SK-N-SH (cell line): ENCODE measurements around the gene COL4A6. TPM values are rescaled to one million over a fixed set of nuclear protein-coding genes. Genes with fewer than 3 reads are reported as not detected.
A peak's percentile ranks its signal among the peaks of the same experiment; 100 is the strongest.

Experiments used
- CTCF ChIA-PET: fragments of 300-600, 350-600 bp; formaldehyde crosslinking; extraction: SDS; loops from one replicate; lab custom pipeline; 2021; lab: Yijun Ruan, JAX
- POLR2A ChIA-PET: fragments of 350-600 bp; sonication (Branson Sonifier 250); formaldehyde crosslinking; extraction: SDS; loops from one replicate; lab custom pipeline; 2020; ENCODE audit warnings: antibody characterized with exemption, inconsistent platforms; lab: Yijun Ruan, JAX
- DNase-seq: peaks from one replicate; pipeline ENCODE4 v3.0.0; 2012
- H2AFZ ChIP-seq: fragments of 200-600 bp; sonication (generic); 2 replicates; pipeline ENCODE4 v1.8.1; 2016; ENCODE audit warnings: antibody characterized with exemption, mild to moderate bottlenecking, low read depth
- H3F3A ChIP-seq: fragments of 200-600 bp; sonication (generic); replicated peaks from 2 replicates; pipeline ENCODE3; 2016; ENCODE audit warnings: antibody characterized with exemption, mild to moderate bottlenecking; ENCODE audit not compliant: insufficient read depth
- H3K27ac ChIP-seq, 2 experiments: fragments of 200-500 bp in 1 of 2; fragments of 200-600 bp in 1 of 2; sonication (Bioruptor generic) in 1 of 2; sonication (generic), shearing (Covaris generic) in 1 of 2; 2 replicates each; pipeline versions ENCODE4 v1.5.1 to v1.6.1; 2014 to 2016; ENCODE audit warnings: low read depth in 2 of 2, inconsistent platforms in 1 of 2, low read length in 1 of 2, mild to moderate bottlenecking in 1 of 2, mixed read lengths in 1 of 2
- H3K27me3 ChIP-seq: fragments of 200-600 bp; sonication (generic), shearing (Covaris generic); 2 replicates; pipeline ENCODE4 v1.6.1; 2016; ENCODE audit warnings: mixed run types; ENCODE audit not compliant: insufficient read depth
- H3K36me3 ChIP-seq, 2 experiments: fragments of 200-500 bp in 1 of 2; fragments of 200-600 bp in 1 of 2; sonication (Bioruptor generic) in 1 of 2; sonication (generic) in 1 of 2; replicated peaks in 1 of 2; 2 replicates each; pipeline versions ENCODE3 to v1.5.1; 2014 to 2016; ENCODE audit warnings: low read length in 1 of 2, mild to moderate bottlenecking in 1 of 2; ENCODE audit not compliant: insufficient read depth in 2 of 2, control insufficient read depth in 1 of 2
- H3K4me1 ChIP-seq, 2 experiments: fragments of 200-500 bp in 1 of 2; fragments of 200-600 bp in 1 of 2; sonication (Bioruptor generic) in 1 of 2; sonication (generic), shearing (Covaris generic) in 1 of 2; 2 replicates each; pipeline versions ENCODE4 v1.5.1 to v1.6.1; 2014 to 2016; ENCODE audit warnings: low read depth in 1 of 2, low read length in 1 of 2, mixed run types in 1 of 2; ENCODE audit not compliant: insufficient read depth in 2 of 2, control insufficient read depth in 1 of 2
- H3K4me2 ChIP-seq: fragments of 200-600 bp; sonication (generic), shearing (Covaris generic); 2 replicates; pipeline ENCODE4 v1.6.1; 2017; ENCODE audit warnings: mixed run types
- H3K4me3 ChIP-seq, 2 experiments: fragments of 200-500 bp in 1 of 2; fragments of 200-600 bp in 1 of 2; sonication (Bioruptor generic) in 1 of 2; sonication (generic), shearing (Covaris generic) in 1 of 2; 2 replicates each; pipeline versions ENCODE4 v1.5.1 to v1.8.1; 2014 to 2016; ENCODE audit warnings: low read depth in 2 of 2, inconsistent platforms in 1 of 2, low read length in 1 of 2, mild to moderate bottlenecking in 1 of 2, mixed read lengths in 1 of 2, moderate library complexity in 1 of 2
- H3K79me2 ChIP-seq: fragments of 200-600 bp; sonication (generic); 2 replicates; pipeline ENCODE4 v1.8.1; 2017; ENCODE audit warnings: mild to moderate bottlenecking; ENCODE audit not compliant: insufficient read depth
- H3K9ac ChIP-seq: fragments of 200-600 bp; sonication (generic); 2 replicates; pipeline ENCODE4 v1.6.1; 2017; ENCODE audit warnings: mixed run types
- H3K9me2 ChIP-seq: fragments of 200-600 bp; sonication (generic); 2 replicates; pipeline ENCODE4 v1.6.1; 2017; ENCODE audit warnings: mixed run types
- H3K9me3 ChIP-seq: fragments of 200-600 bp; sonication (generic); 2 replicates; pipeline ENCODE4 v1.6.1; 2017; ENCODE audit warnings: mixed run types, mild to moderate bottlenecking, moderate library complexity
- H4K20me1 ChIP-seq: fragments of 200-600 bp; sonication (generic); 2 replicates; pipeline ENCODE4 v1.6.1; 2017; ENCODE audit warnings: mild to moderate bottlenecking, mixed run types; ENCODE audit not compliant: insufficient read depth
- CHD2 ChIP-seq: fragments of 150-350 bp; IDR thresholded peaks from 2 replicates; pipeline ENCODE4 v1.6.1; 2018; ENCODE audit warnings: low read length; ENCODE audit not compliant: partially characterized antibody
- EZH2phosphoT487 ChIP-seq: fragments of 200-600 bp; sonication (generic); IDR thresholded peaks from 2 replicates; pipeline ENCODE4 v1.6.1; 2017; ENCODE audit warnings: low read depth, mixed run types, mild to moderate bottlenecking, antibody characterized with exemption, moderate library complexity, borderline replicate concordance
- FOXJ3 ChIP-seq: sonication (generic); formaldehyde crosslinking; IDR thresholded peaks from 2 replicates; pipeline ENCODE4 v1.5.1; 2020; ENCODE audit warnings: mild to moderate bottlenecking, missing genetic modification reagents
- GABPA ChIP-seq: IDR thresholded peaks from 2 replicates; pipeline ENCODE4 v1.4.0; 2012; ENCODE audit warnings: low read depth, mild to moderate bottlenecking
- GATA2 ChIP-seq: sonication (generic); formaldehyde crosslinking; IDR thresholded peaks from 2 replicates; pipeline ENCODE4 v1.5.0; 2020; ENCODE audit warnings: mild to moderate bottlenecking, missing genetic modification reagents
- JUND ChIP-seq: IDR thresholded peaks from 2 replicates; pipeline ENCODE4 v1.4.0; 2012
- NFIC ChIP-seq: IDR thresholded peaks from 2 replicates; pipeline ENCODE4 v1.4.0; 2012; ENCODE audit warnings: borderline replicate concordance
- POLR2AphosphoS5 ChIP-seq: IDR thresholded peaks from 2 replicates; pipeline ENCODE4 v1.6.1; 2012; ENCODE audit warnings: low read depth, low read length
- RCOR1 ChIP-seq: fragments of 150-350 bp; IDR thresholded peaks from 2 replicates; pipeline ENCODE4 v1.6.1; 2017; ENCODE audit warnings: antibody characterized with exemption, low read length
- RXRA ChIP-seq: IDR thresholded peaks from 2 replicates; pipeline ENCODE4 v1.4.0; 2012; ENCODE audit warnings: low read depth, mild to moderate bottlenecking, borderline replicate concordance
- SMC3 ChIP-seq: IDR thresholded peaks from 2 replicates; pipeline ENCODE4 v1.6.1; 2012; ENCODE audit warnings: low read depth, low read length, improper control_type of control experiment
- TAF1 ChIP-seq: IDR thresholded peaks from 2 replicates; pipeline ENCODE4 v1.6.1; 2012; ENCODE audit warnings: low read depth, mild to moderate bottlenecking, low read length, moderate library complexity, borderline replicate concordance
- TCF12 ChIP-seq: IDR thresholded peaks from 2 replicates; pipeline ENCODE4 v1.4.0; 2012
- USF2 ChIP-seq: fragments of 150-350 bp; IDR thresholded peaks from 2 replicates; pipeline ENCODE4 v1.6.1; 2017; ENCODE audit warnings: antibody characterized with exemption, low read length, low read depth, borderline replicate concordance
- ZBTB33 ChIP-seq: IDR thresholded peaks from 2 replicates; pipeline ENCODE4 v1.4.0; 2012; ENCODE audit warnings: low read depth, borderline replicate concordance
- WGBS: methylation state at CpG from one replicate; pipeline ENCODE4 v1.1.6; 2017; ENCODE audit warnings: low lambda C conversion rate; 5-methylcytosine and 5-hydroxymethylcytosine counted together
- polyA plus RNA-seq, 3 experiments: library from polyadenylated mRNA; depleted of rRNA; stranded (reverse); fragments of >200 nt; gene quantifications; 2 replicates each; pipeline ENCODE4 v1.2.3, GENCODE V29; 2012

COL4A6 gene
- polyA plus RNA-seq, 1 of the 3 experiments (the other 2 are of a cell fraction): not detected

GRCh38 chrX:108439426-108439942 lies 1.3 kb upstream of the COL4A6 start, which contains the start of gene COL4A5:
COL4A5 (plus strand) TSS chrX:108439838; CDS start chrX:108440126, 288 bp downstream.
- peak within 1 kb of the TSS; percentile 64 for H3K4me2 ChIP-seq
- DNase-seq: no peak
- peak within 1 kb of the TSS; percentile 35 to 49; a peak in 3 of 4 replicates for H3K4me3 ChIP-seq
- no peaks in the 10 kb centered on the region for H4K20me1 ChIP-seq
- no peak within 1 kb of the TSS for H3K9ac ChIP-seq
- POLR2A ChIA-PET: no interaction called here
- no peaks in the 10 kb centered on the region for H3F3A ChIP-seq
- no peaks in the 10 kb centered on the region for H3K9me2 ChIP-seq
- H2AFZ ChIP-seq: peak within 1 kb of the TSS; percentile 72
- no peaks in the 10 kb centered on the region for H3K79me2 ChIP-seq
- no peaks in the 10 kb centered on the region for H3K4me1 ChIP-seq
- CTCF ChIA-PET: interaction anchor here (0.8 kb wide), 1 partner anchor 14 kb away, joined by 3 read pairs; no protein-coding TSS in a partner anchor
- no peaks in the 10 kb centered on the region for H3K36me3 ChIP-seq
- no peaks in the 10 kb centered on the region for H3K9me3 ChIP-seq
- TF ChIP-seq EZH2phosphoT487 (no peak), RCOR1 (no peak), TCF12 (no peak), USF2 (no peak), ZBTB33 (no peak), SMC3 (no peak), POLR2AphosphoS5 (no peak), FOXJ3 (no peak), CHD2 (no peak), GABPA (no peak)
- H3K27ac ChIP-seq: no peak within 1 kb of the TSS
- H3K27me3 ChIP-seq: peaks cover 41% of the 10 kb centered on the region; the same call in 1 of the 2 replicates
- 6% methylated on average over 13 of the region's 13 CpGs for WGBS

GRCh38 chrX:108437349-108438109 lies 693 bp downstream of the COL4A6 start:
- Histone ChIP-seq H3K9me3 (no peaks in the 10 kb centered on the region), H3K9me2 (no peaks in the 10 kb centered on the region), H3K36me3 (no peaks in the 10 kb centered on the region), H3K27ac (no peak overlapping the region)
- ChIA-PET POLR2A (no interaction called here), CTCF (no interaction called here)
- no peak for TF ChIP-seq EZH2phosphoT487
- TF ChIP-seq NFIC: no peak
- no peak for TF ChIP-seq RXRA
- no peak for TF ChIP-seq GATA2 (CRISPR knock-in tag)
- no peak for TF ChIP-seq JUND
- TF ChIP-seq TAF1: no peak
- no peak for TF ChIP-seq SMC3
- no peak for TF ChIP-seq GABPA
- TF ChIP-seq, all 33 proteins: peak for 0
- H3K4me2 ChIP-seq: peak overlapping the region; percentile 41; the same call in 1 of the 2 replicates
- H2AFZ ChIP-seq: no peak overlapping the region
- no peak overlapping the region for H3K9ac ChIP-seq
- WGBS: 2% methylated on average over 20 of the region's 20 CpGs
- DNase-seq: no peak
- no peak overlapping the region; a peak in 1 of 4 replicates for H3K4me3 ChIP-seq
- H3K27me3 ChIP-seq: peaks cover 41% of the 10 kb centered on the region; the same call in 1 of the 2 replicates
- H3K79me2 ChIP-seq: no peaks in the 10 kb centered on the region
- H3K4me1 ChIP-seq: no peaks in the 10 kb centered on the region
- no peaks in the 10 kb centered on the region for H4K20me1 ChIP-seq
- H3F3A ChIP-seq: no peaks in the 10 kb centered on the region
